Fibroblast of skin of right biceps (primary cell): ENCODE measurements around the gene ZNF311.
"Not testable (repeated sequence)": the region's sequence is repeated elsewhere in the genome, so short reads cannot be mapped to it uniquely, and the experiment has no call there.

Source experiments
- DNase-seq: peaks from one replicate; pipeline ENCODE4 v3.0.0-alpha.2; 2013

Gene ZNF311

DNA sequence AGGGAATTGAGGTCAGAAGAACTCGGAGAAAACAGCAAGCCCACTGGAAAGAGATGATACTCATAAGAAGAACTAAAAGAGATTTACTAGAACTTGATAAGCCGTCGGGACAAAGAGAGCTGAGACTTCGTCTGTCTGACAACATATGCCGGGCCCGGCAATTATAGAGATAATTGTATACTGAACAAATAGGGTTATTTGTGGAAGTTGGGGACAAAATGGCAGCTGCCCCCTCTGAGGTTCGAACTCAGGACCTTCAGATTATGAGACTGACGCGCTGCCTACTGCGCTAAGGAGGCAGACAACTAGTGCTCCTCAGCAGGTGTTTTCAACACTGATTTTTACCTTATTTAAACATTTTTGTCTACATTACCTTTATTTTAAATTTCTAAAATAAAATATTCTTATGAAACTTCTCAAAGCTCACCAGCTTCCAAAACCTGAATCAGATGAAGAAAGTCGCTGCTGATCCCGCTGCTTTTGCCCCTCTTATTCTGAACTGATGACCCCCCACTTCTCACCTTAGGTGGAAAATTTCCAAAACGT, 52.0 kb downstream of the ZNF311 start:
- peak; percentile 76 for DNase-seq

DNA sequence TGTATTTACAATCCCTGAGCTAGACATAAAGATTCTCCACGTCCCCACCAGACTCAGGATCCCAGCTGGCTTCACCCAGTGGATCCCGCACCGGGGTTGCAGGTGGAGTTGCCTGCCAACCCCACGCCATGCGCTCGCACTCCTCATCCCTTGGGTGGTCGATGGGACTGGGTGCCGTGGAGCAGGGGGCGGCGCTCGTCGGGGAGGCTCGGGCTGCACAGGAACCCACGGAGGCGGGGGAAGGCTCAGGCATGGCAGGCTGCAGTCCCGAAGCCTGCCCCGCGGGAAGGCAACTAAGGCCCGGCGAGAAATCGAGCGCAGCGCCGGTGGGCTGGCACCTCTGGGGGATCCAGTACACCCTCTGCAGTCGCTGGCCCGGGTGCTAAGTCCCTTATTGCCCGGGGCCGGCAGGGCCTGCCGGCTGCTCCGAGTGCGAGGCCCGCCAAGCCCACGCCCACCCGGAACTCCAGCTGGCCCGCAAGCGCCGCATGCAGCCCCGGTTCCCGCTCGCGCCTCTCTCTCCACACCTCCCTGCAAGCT, 55.4 kb downstream of the ZNF311 start:
- DNase-seq, result not testable (repeated sequence)

GRCh38 chr6:28948782-28949486, 56.2 kb downstream of the ZNF311 start:
- DNase-seq, result no peak

GRCh38 chr6:28947831-28948270, 57.3 kb downstream of the ZNF311 start:
- no peak for DNase-seq

DNA sequence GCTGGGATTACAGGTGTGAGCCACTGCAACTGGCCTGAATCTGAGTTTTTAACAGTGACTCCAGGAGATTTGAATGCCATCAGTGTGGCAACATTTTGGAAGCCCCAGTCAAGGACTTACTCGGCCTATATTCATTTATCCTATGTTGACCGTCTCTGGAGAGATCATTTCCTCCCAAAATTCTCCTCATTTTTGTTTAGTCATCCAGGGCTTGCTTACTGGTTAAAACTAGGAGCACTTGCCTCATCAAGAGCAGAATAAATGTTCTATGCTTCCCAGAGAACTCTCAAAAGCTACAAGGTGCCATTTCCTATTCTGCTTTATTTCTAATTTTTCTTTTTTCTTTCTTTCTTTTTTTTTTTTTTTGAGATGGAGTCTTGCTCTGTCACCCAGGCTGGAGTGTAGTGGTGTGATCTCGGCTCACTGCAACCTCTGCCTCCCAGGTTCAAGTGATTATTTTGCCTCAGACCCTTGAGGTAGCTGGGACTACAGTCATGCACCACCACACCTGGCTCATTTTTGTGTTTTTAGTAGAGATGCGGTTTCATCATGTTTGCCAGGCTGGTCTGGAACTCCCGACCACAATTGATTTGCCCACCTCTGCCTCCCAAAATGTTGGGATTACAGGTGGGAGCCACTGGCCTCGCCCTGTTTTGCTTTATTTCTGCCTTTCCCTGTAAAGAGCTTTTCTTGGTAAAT, 57.9 kb downstream of the ZNF311 start:
- no peak for DNase-seq

- no peak for DNase-seq
Observed at GRCh38 chr6:28945349-28945748, 59.8 kb downstream of the ZNF311 start.
